Caco-2 (cell line): ENCODE results near the gene ANGPTL1. TPM values are rescaled to one million over a fixed set of nuclear protein-coding genes. Genes with fewer than 3 reads are reported as not detected.

ENCODE experiments used
- BruUV-seq: library from RNA; stranded (reverse); fragments of 400-500 nt; replicated peaks from 2 replicates; lab custom pipeline; 2021; lab: Mats Ljungman, UMichigan
- CTCF ChIA-PET: fragments of 300-600 bp; sonication (Branson Sonifier 250); formaldehyde crosslinking; loops from one replicate; lab custom pipeline; 2022; ENCODE audit warnings: antibody characterized with exemption; lab: Charles Lee
- POLR2A ChIA-PET: fragments of 300-600 bp; sonication (Branson Sonifier 250); formaldehyde crosslinking; loops from one replicate; lab custom pipeline; 2022; ENCODE audit warnings: antibody characterized with exemption; lab: Charles Lee
- DNase-seq, 2 experiments: peaks; one replicate each; pipeline versions ENCODE4 v3.0.0 to v3.0.0-alpha.2; 2020 to 2022
- H3K27me3 ChIP-seq: replicated peaks from 2 replicates; pipeline ENCODE4 v1.6.0; 2011; ENCODE audit warnings: low read length; ENCODE audit not compliant: control insufficient read depth, insufficient read depth
- H3K36me3 ChIP-seq: 2 replicates; pipeline ENCODE4 v1.5.1; 2011; ENCODE audit warnings: low read length; ENCODE audit not compliant: control insufficient read depth, insufficient read depth
- H3K4me1 ChIP-seq: fragments of 250-450 bp; sonication (Bioruptor Pico); 2 replicates; pipeline ENCODE4 v1.5.1; 2020; ENCODE audit warnings: mild to moderate bottlenecking
- H3K4me3 ChIP-seq: 2 replicates; pipeline ENCODE4 v1.5.1; 2011; ENCODE audit warnings: low read depth, mild to moderate bottlenecking, control low read depth, low read length
- H3K9me3 ChIP-seq: fragments of 250-450 bp; sonication (Bioruptor Pico); 2 replicates; pipeline ENCODE4 v1.5.1; 2020; ENCODE audit warnings: mild to moderate bottlenecking, moderate library complexity
- H3K27ac Mint-ChIP-seq: one replicate; pipeline ENCODE4 v1.8.0; 2022; ENCODE audit warnings: mixed read lengths; ENCODE audit not compliant: unreplicated experiment
- H3K27me3 Mint-ChIP-seq: one replicate; pipeline ENCODE4 v1.8.0; 2022; ENCODE audit warnings: mixed read lengths; ENCODE audit not compliant: insufficient read depth, unreplicated experiment
- H3K36me3 Mint-ChIP-seq: one replicate; pipeline ENCODE4 v1.8.0; 2022; ENCODE audit warnings: mild to moderate bottlenecking, mixed read lengths; ENCODE audit not compliant: insufficient read depth, unreplicated experiment
- H3K4me1 Mint-ChIP-seq: one replicate; pipeline ENCODE4 v1.8.0; 2022; ENCODE audit warnings: low read depth, mixed read lengths; ENCODE audit not compliant: unreplicated experiment
- H3K4me3 Mint-ChIP-seq: one replicate; pipeline ENCODE4 v1.8.0; 2022; ENCODE audit warnings: mild to moderate bottlenecking, moderate library complexity, mixed read lengths; ENCODE audit not compliant: unreplicated experiment
- H3K9me3 Mint-ChIP-seq: one replicate; pipeline ENCODE4 v1.8.0; 2022; ENCODE audit warnings: mixed read lengths; ENCODE audit not compliant: unreplicated experiment
- CTCF ChIP-seq, 2 experiments: fragments of 200-600 bp in 1 of 2; IDR thresholded peaks; 1 replicate in 1 of 2; 2 replicates in 1 of 2; pipeline versions ENCODE4 v1.5.1 to v1.8.0; 2011 to 2022; ENCODE audit warnings: antibody characterized with exemption in 1 of 2, control low read depth in 1 of 2, inconsistent platforms in 1 of 2, low read depth in 1 of 2, low read length in 1 of 2, mild to moderate bottlenecking in 1 of 2, moderate library complexity in 1 of 2; ENCODE audit not compliant: insufficient read depth in 1 of 2, severe bottlenecking in 1 of 2, unreplicated experiment in 1 of 2
- intact Hi-C: fragments of 100-400 bp; cut with micrococcal nuclease; formaldehyde crosslinking; loops from one replicate; pipeline ENCODE4 v1.10.0; 2022; ENCODE audit not compliant: unreplicated experiment
- total RNA-seq: library from RNA; stranded (reverse); gene quantifications from 2 replicates; pipeline ENCODE4 v1.2.3, GENCODE V29; 2022

The ANGPTL1 gene
- total RNA-seq, 1 experiment from 2014 or later: not detected

- Mint-ChIP-seq H3K27me3 (no peaks in the 10 kb centered on the region), H3K9me3 (no peaks in the 10 kb centered on the region), H3K4me1 (peaks cover 6% of the 10 kb centered on the region), H3K27ac (no peak overlapping the region), H3K4me3 (no peak overlapping the region), H3K36me3 (no peaks in the 10 kb centered on the region)
- no peaks in the 10 kb centered on the region for H3K9me3 ChIP-seq
- CTCF ChIA-PET: no interaction called here
- DNase-seq: no peak
- no peaks in the 10 kb centered on the region for H3K4me1 ChIP-seq
- no peak overlapping the region for H3K4me3 ChIP-seq
- BruUV-seq: no TSS peak
- H3K27me3 ChIP-seq: no peaks in the 10 kb centered on the region
- POLR2A ChIA-PET: no interaction called here
- intact Hi-C loops: no loop called here
- TF ChIP-seq CTCF (IDR thresholded peaks at IDR 0.05; ENCODE audit: insufficient read depth in 1 of 2, low read depth in 1 of 2, low read length in 1 of 2, severe bottlenecking in 1 of 2, unreplicated experiment in 1 of 2): no peak
- no peaks in the 10 kb centered on the region for H3K36me3 ChIP-seq
Observed at GRCh38 chr1:178871551-178872320, 859 bp upstream of the ANGPTL1 start.

- H3K9me3 ChIP-seq: no peaks in the 10 kb centered on the region
- ChIA-PET CTCF (no interaction called here), POLR2A (no interaction called here)
- no peaks in the 10 kb centered on the region for H3K27me3 Mint-ChIP-seq
- BruUV-seq: no TSS peak
- H3K4me3 ChIP-seq: no peak overlapping the region
- no peak for TF ChIP-seq CTCF (IDR thresholded peaks at IDR 0.05; ENCODE audit: insufficient read depth in 1 of 2, low read depth in 1 of 2, low read length in 1 of 2, severe bottlenecking in 1 of 2, unreplicated experiment in 1 of 2)
- no peaks in the 10 kb centered on the region for H3K4me1 ChIP-seq
- peaks cover 4% of the 10 kb centered on the region for H3K4me1 Mint-ChIP-seq
- H3K36me3 Mint-ChIP-seq: no peaks in the 10 kb centered on the region
- no peak for DNase-seq
- H3K27ac Mint-ChIP-seq: no peak overlapping the region
- no peaks in the 10 kb centered on the region for H3K9me3 Mint-ChIP-seq
- intact Hi-C loops: no loop called here
- H3K27me3 ChIP-seq: no peaks in the 10 kb centered on the region
- H3K36me3 ChIP-seq: no peaks in the 10 kb centered on the region
- H3K4me3 Mint-ChIP-seq: no peak overlapping the region
Observed at GRCh38 chr1:178870221-178870620, 656 bp downstream of the ANGPTL1 start.

- Mint-ChIP-seq H3K27me3 (no peaks in the 10 kb centered on the region), H3K9me3 (no peaks in the 10 kb centered on the region), H3K36me3 (peaks cover 4% of the 10 kb centered on the region), H3K4me1 (peaks cover 4% of the 10 kb centered on the region), H3K27ac (no peak overlapping the region), H3K4me3 (no peak overlapping the region)
- BruUV-seq: no TSS peak
- no peak for TF ChIP-seq CTCF (IDR thresholded peaks at IDR 0.05; ENCODE audit: insufficient read depth in 1 of 2, low read depth in 1 of 2, low read length in 1 of 2, severe bottlenecking in 1 of 2, unreplicated experiment in 1 of 2)
- Histone ChIP-seq H3K36me3 (no peaks in the 10 kb centered on the region), H3K27me3 (no peaks in the 10 kb centered on the region), H3K4me3 (no peak overlapping the region), H3K9me3 (no peaks in the 10 kb centered on the region), H3K4me1 (no peaks in the 10 kb centered on the region)
- ChIA-PET CTCF (no interaction called here), POLR2A (no interaction called here)
- no peak for DNase-seq
- intact Hi-C loops: loop anchor here (10.0 kb wide), 1 partner anchor 324 kb away; no protein-coding TSS in a partner anchor
Observed at GRCh38 chr1:178869119-178869697, 1.7 kb downstream of the ANGPTL1 start.
